ENCODE data around the gene CASP1. TPM values are rescaled to one million over a fixed set of nuclear protein-coding genes. Genes with fewer than 3 reads are reported as not detected.
"Not testable (repeated sequence)": the region's sequence is repeated elsewhere in the genome, so short reads cannot be mapped to it uniquely, and the experiment has no call there.

The CASP1 gene
- total RNA-seq, 1 donor from 2014 or later: not detected

- Mint-ChIP-seq H3K4me1 (ENCODE audit: low read depth) (peaks cover 24% of the 10 kb centered on the region), H3K27me3 (ENCODE audit: low read depth) (no peaks in the 10 kb centered on the region), H3K4me3 (ENCODE audit: unreplicated experiment) (no peak overlapping the region), H3K27ac (ENCODE audit: unreplicated experiment) (no peak overlapping the region), H3K36me3 (ENCODE audit: low read depth) (no peaks in the 10 kb centered on the region), H3K9me3 (ENCODE audit: low read depth) (peaks cover 5% of the 10 kb centered on the region)
- DNase-seq (ENCODE audit: low spot score): no peak
- TF ChIP-seq CTCF (IDR thresholded peaks at IDR 0.05): no peak
These were observed 14.5 kb upstream of the CASP1 start for GRCh38 chr11:105049481-105049880.

- no peak for DNase-seq (ENCODE audit: low spot score)
- Mint-ChIP-seq H3K27ac (ENCODE audit: unreplicated experiment) (peak overlapping the region; percentile 75), H3K4me3 (ENCODE audit: unreplicated experiment) (no peak overlapping the region), H3K36me3 (ENCODE audit: low read depth) (no peaks in the 10 kb centered on the region), H3K4me1 (ENCODE audit: low read depth) (peaks cover 27% of the 10 kb centered on the region), H3K9me3 (ENCODE audit: low read depth) (peaks cover 3% of the 10 kb centered on the region), H3K27me3 (ENCODE audit: low read depth) (no peaks in the 10 kb centered on the region)
- TF ChIP-seq CTCF (IDR thresholded peaks at IDR 0.05): no peak
These were observed 12.1 kb upstream of the CASP1 start for GRCh38 chr11:105046898-105047579.

- Mint-ChIP-seq H3K27ac (ENCODE audit: unreplicated experiment) (no peak overlapping the region), H3K27me3 (ENCODE audit: low read depth) (no peaks in the 10 kb centered on the region), H3K4me1 (ENCODE audit: low read depth) (peaks cover 27% of the 10 kb centered on the region), H3K36me3 (ENCODE audit: low read depth) (no peaks in the 10 kb centered on the region), H3K4me3 (ENCODE audit: unreplicated experiment) (no peak overlapping the region), H3K9me3 (ENCODE audit: low read depth) (no peaks in the 10 kb centered on the region)
- no peak for TF ChIP-seq CTCF (IDR thresholded peaks at IDR 0.05)
- no peak for DNase-seq (ENCODE audit: low spot score)
These were observed 10.8 kb upstream of the CASP1 start for GRCh38 chr11:105045676-105046296.

GRCh38 chr11:105044557-105045524 lies 9.9 kb upstream of the CASP1 start, which contains the start of gene CARD16:
TSS of gene CARD16 (minus strand) at chr11:105045335. CDS start at chr11:105045297, 38 bp downstream.
- H3K4me3 Mint-ChIP-seq (ENCODE audit: unreplicated experiment); H3K27ac Mint-ChIP-seq (ENCODE audit: unreplicated experiment); H3K9me3 Mint-ChIP-seq (ENCODE audit: low read depth); H3K27me3 Mint-ChIP-seq (ENCODE audit: low read depth); H3K36me3 Mint-ChIP-seq (ENCODE audit: low read depth); DNase-seq (ENCODE audit: low spot score): not testable (repeated sequence)
- peaks cover 27% of the 10 kb centered on the region for H3K4me1 Mint-ChIP-seq (ENCODE audit: low read depth)

GRCh38 chr11:105042178-105042577 lies 7.2 kb upstream of the CASP1 start:
- no peaks in the 10 kb centered on the region for H3K36me3 Mint-ChIP-seq (ENCODE audit: low read depth)
- no peak for DNase-seq (ENCODE audit: low spot score)
- H3K27ac Mint-ChIP-seq (ENCODE audit: unreplicated experiment): no peak overlapping the region
- H3K9me3 Mint-ChIP-seq (ENCODE audit: low read depth): no peaks in the 10 kb centered on the region
- TF ChIP-seq CTCF (IDR thresholded peaks at IDR 0.05): no peak
- H3K27me3 Mint-ChIP-seq (ENCODE audit: low read depth): no peaks in the 10 kb centered on the region
- H3K4me3 Mint-ChIP-seq (ENCODE audit: unreplicated experiment): no peak overlapping the region
- H3K4me1 Mint-ChIP-seq (ENCODE audit: low read depth): peaks cover 22% of the 10 kb centered on the region
